IgD-negative memory B cell (primary cell): Measurements from ENCODE around the gene PLEKHA4. TPM values are rescaled to one million over a fixed set of nuclear protein-coding genes. Genes with fewer than 3 reads are reported as not detected.
A peak's percentile ranks its signal among the peaks of the same experiment; 100 is the strongest.
"Not testable (repeated sequence)": the region's sequence is repeated elsewhere in the genome, so short reads cannot be mapped to it uniquely, and the experiment has no call there.

Experiments used
- H3K27ac Mint-ChIP-seq, 3 donors: one replicate each; pipeline ENCODE4 v1.8.0; 2020 to 2022; ENCODE audit warnings: mild to moderate bottlenecking in 3 of 3, mixed read lengths in 3 of 3, moderate library complexity in 1 of 3
- H3K27me3 Mint-ChIP-seq: one replicate; pipeline ENCODE4 v1.8.0; 2021; ENCODE audit warnings: mixed read lengths
- H3K36me3 Mint-ChIP-seq: one replicate; pipeline ENCODE4 v1.8.0; 2020; ENCODE audit warnings: mild to moderate bottlenecking, mixed read lengths
- H3K4me1 Mint-ChIP-seq, 3 donors: one replicate each; pipeline ENCODE4 v1.8.0; 2020 to 2022; ENCODE audit warnings: mixed read lengths in 3 of 3, mild to moderate bottlenecking in 1 of 3
- H3K4me3 Mint-ChIP-seq, 4 donors: one replicate each; pipeline ENCODE4 v1.8.0; 2020 to 2022; ENCODE audit warnings: mild to moderate bottlenecking in 4 of 4, mixed read lengths in 4 of 4, moderate library complexity in 3 of 4
- H3K9me3 Mint-ChIP-seq, 3 donors: one replicate each; pipeline ENCODE4 v1.8.0; 2020 to 2021; ENCODE audit warnings: mixed read lengths in 3 of 3, mild to moderate bottlenecking in 1 of 3
- polyA plus RNA-seq: library from polyadenylated mRNA; unstranded; fragments of 300-500 nt; fragmentation: Illumina TruSeq; gene quantifications from one replicate; pipeline ENCODE4 v1.2.3, GENCODE V29; 2021

PLEKHA4 gene
- polyA plus RNA-seq, 1 donor from 2014 or later = 3.2 TPM

DNA sequence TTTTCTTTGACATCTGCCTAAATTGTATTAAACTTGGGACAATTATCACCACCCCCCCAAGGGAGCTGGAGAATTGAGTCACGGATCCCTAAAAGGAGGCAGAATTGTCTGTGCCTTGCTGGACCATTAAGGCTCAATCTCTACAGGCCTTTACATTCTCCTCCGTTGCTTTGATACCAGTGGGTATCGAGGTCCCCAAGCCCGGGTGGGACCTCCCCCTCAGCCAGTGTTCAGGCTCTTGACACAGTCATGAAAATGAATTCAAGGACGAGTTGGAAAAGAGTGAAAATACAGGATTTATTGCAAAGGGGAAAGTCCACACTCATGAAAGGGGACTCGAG is 9.4 kb upstream of the PLEKHA4 start:
- Mint-ChIP-seq H3K27ac (peak overlapping the region; percentile 89 to 100 (median 96)), H3K4me3 (peak overlapping the region in 1 of 4 donors; percentile 68), H3K4me1 (peaks cover 36 to 52% (median 38%) of the 10 kb centered on the region in 3 donors), H3K9me3 (no peaks in the 10 kb centered on the region), H3K36me3 (peaks cover 18% of the 10 kb centered on the region), H3K27me3 (no peaks in the 10 kb centered on the region)

DNA sequence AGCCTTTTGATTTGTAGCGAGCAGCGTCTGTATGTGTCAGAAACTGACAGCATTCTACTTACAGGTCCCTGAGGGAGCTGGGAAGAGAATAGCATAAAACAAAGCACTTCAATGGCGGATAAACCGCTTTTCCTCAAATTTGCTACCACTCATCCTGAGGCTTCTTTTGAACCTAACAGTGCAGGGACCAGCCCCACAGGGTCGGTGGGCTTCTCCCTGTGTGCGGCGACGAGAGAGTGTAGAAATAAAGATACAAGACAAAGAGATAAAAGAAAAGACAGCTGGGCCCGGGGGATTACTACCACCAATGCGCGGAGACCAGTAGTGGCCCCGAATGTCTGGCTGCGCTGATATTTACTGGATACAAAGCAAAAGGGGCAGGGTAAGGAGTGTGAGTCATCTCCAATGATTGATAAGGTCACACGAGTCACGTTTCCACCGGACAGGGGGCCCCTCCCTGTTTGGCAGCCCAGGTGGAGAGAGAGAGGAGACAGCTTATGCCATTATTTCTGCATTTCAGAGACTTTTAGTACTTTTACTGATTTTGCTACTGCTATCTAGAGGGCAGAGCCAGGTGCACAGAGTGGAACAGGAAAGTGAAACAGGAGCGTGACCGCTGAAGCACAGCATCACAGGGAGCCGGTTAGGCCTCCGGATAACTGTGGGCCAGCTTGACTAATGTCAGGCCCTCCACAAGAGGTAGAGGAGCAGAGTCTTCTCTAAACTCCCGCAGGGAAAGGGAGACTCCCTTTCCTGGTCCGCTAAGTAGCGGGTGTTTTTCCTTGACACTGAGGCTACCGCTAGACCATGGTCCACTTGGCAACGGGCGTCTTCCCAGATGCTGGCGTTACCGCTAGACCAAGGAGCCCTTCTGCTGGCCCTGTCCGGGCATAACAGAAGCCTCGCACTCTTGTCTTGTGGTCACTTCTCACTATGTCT is 7.9 kb upstream of the PLEKHA4 start:
- Mint-ChIP-seq H3K4me3 (peak overlapping the region; percentile 95 to 100 (median 100)), H3K27ac (peak overlapping the region; percentile 96 to 100 (median 100)), H3K36me3 (peaks cover 18% of the 10 kb centered on the region), H3K4me1 (peaks cover 37 to 47% (median 40%) of the 10 kb centered on the region in 3 donors)
- not testable (repeated sequence) for H3K27me3 Mint-ChIP-seq, H3K9me3 Mint-ChIP-seq

DNA sequence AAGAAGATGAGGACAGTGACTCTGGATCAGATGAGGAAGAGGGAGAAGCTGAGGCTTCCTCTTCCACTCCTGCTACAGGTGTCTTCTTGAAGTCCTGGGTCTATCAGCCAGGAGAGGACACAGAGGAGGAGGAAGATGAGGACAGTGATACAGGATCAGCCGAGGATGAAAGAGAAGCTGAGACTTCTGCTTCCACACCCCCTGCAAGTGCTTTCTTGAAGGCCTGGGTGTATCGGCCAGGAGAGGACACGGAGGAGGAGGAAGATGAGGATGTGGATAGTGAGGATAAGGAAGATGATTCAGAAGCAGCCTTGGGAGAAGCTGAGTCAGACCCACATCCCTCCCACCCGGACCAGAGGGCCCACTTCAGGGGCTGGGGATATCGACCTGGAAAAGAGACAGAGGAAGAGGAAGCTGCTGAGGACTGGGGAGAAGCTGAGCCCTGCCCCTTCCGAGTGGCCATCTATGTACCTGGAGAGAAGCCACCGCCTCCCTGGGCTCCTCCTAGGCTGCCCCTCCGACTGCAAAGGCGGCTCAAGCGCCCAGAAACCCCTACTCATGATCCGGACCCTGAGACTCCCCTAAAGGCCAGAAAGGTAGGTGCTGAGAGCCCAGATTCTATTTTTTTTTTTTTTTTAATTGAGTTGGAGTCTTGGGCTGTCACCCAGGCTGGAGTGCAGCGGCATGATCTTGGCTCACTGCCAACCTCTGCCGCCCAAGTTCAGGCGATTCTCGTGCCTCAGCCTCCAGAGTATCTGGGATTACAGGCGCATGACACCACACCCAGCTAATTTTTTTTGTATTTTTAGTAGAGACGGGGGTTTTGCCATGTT is 6.1 kb upstream of the PLEKHA4 start:
- H3K4me3 Mint-ChIP-seq = peak overlapping the region; percentile 95 to 100 (median 100)
- H3K27me3 Mint-ChIP-seq = no peaks in the 10 kb centered on the region
- peak overlapping the region; percentile 96 to 100 (median 100) for H3K27ac Mint-ChIP-seq
- peaks cover 16% of the 10 kb centered on the region for H3K36me3 Mint-ChIP-seq
- peaks cover 32 to 43% (median 37%) of the 10 kb centered on the region in 3 donors for H3K4me1 Mint-ChIP-seq
- peaks cover 0 to 3% (median 0%) of the 10 kb centered on the region in 3 donors for H3K9me3 Mint-ChIP-seq

DNA sequence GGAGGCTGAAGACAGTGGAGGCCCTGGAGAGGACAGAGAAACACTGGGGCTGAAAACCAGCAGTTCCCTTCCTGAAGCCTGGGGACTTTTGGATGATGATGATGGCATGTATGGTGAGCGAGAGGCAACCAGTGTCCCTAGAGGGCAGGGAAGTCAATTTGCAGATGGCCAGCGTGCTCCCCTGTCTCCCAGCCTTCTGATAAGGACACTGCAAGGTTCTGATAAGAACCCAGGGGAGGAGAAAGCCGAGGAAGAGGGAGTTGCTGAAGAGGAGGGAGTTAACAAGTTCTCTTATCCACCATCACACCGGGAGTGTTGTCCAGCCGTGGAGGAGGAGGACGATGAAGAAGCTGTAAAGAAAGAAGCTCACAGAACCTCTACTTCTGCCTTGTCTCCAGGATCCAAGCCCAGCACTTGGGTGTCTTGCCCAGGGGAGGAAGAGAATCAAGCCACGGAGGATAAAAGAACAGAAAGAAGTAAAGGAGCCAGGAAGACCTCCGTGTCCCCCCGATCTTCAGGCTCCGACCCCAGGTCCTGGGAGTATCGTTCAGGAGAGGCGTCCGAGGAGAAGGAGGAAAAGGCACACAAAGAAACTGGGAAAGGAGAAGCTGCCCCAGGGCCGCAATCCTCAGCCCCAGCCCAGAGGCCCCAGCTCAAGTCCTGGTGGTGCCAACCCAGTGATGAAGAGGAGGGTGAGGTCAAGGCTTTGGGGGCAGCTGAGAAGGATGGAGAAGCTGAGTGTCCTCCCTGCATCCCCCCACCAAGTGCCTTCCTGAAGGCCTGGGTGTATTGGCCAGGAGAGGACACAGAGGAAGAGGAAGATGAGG is 5.3 kb upstream of the PLEKHA4 start:
- H3K9me3 Mint-ChIP-seq = peaks cover 0 to 3% (median 0%) of the 10 kb centered on the region in 3 donors
- peak overlapping the region; percentile 95 to 100 (median 100) for H3K4me3 Mint-ChIP-seq
- peaks cover 32 to 42% (median 36%) of the 10 kb centered on the region in 3 donors for H3K4me1 Mint-ChIP-seq
- peaks cover 16% of the 10 kb centered on the region for H3K36me3 Mint-ChIP-seq
- peak overlapping the region; percentile 96 to 100 (median 100) for H3K27ac Mint-ChIP-seq
- H3K27me3 Mint-ChIP-seq = no peaks in the 10 kb centered on the region

DNA sequence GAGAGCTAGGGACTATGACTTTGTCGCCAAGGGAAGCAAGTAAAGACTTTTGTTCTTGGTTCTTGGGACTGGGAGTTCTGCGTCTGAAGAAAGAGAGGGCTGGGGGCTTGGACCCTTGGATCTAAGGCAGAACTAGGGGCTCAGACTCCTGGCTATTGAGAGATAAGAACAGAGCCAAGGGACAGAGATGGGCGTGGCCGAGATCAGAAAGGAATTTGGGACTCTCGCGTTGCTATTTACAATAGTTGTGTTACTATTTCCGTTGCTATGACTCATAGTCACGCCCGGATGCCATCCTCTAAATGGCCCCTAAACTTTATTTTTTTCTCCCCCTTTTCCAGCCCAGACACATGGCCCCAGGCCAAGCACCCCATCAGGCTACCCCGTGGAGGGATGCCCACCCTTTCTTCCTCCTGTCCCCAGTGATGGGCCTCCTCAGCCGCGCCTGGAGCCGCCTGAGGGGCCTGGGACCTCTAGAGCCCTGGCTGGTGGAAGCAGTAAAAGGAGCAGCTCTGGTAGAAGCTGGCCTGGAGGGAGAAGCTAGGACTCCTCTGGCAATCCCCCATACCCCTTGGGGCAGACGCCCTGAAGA is 4.6 kb upstream of the PLEKHA4 start:
- peaks cover 0 to 3% (median 0%) of the 10 kb centered on the region in 3 donors for H3K9me3 Mint-ChIP-seq
- peaks cover 33 to 35% (median 34%) of the 10 kb centered on the region in 3 donors for H3K4me1 Mint-ChIP-seq
- H3K27ac Mint-ChIP-seq = peak overlapping the region; percentile 96 to 100 (median 100)
- no peaks in the 10 kb centered on the region for H3K27me3 Mint-ChIP-seq
- peak overlapping the region; percentile 95 to 100 (median 100) for H3K4me3 Mint-ChIP-seq
- H3K36me3 Mint-ChIP-seq = peaks cover 13% of the 10 kb centered on the region

DNA sequence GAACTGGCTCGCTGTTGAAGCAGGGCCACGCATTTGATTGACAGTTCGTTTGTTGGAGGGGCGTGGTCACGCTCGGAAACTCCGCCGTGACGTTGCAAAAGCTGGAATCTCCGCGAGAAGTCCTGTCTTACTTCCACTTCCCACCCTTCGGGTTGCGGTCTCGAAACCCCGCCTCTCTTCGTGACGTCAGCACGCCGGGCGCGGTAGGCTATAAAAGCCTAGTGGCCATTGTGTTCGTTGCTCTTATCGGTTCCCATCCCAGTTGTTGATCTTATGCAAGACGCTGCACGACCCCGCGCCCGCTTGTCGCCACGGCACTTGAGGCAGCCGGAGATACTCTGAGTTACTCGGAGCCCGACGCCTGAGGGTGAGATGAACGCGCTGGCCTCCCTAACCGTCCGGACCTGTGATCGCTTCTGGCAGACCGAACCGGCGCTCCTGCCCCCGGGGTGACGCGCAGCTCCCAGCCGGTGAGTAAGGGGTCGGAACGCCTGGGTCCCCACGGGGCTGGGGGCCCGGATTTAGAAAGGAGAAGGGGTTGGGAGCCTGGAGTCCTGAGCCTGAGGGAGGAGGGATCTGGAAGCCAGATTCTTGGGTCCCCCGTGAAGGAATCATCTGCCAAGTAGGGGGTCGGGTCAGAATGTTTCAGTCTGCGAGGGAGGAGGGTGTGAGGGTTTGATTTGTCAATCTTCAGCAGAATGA is 3.9 kb upstream of the PLEKHA4 start, which contains the start of gene PPP1R15A:
TSS of gene PPP1R15A (plus strand) at position 240 of the 702 bp plus-strand sequence. CDS start 813 bp downstream, outside the sequence.
- Mint-ChIP-seq H3K36me3 (peaks cover 13% of the 10 kb centered on the region), H3K4me3 (peak within 1 kb of the TSS; percentile 95 to 100 (median 100))

DNA sequence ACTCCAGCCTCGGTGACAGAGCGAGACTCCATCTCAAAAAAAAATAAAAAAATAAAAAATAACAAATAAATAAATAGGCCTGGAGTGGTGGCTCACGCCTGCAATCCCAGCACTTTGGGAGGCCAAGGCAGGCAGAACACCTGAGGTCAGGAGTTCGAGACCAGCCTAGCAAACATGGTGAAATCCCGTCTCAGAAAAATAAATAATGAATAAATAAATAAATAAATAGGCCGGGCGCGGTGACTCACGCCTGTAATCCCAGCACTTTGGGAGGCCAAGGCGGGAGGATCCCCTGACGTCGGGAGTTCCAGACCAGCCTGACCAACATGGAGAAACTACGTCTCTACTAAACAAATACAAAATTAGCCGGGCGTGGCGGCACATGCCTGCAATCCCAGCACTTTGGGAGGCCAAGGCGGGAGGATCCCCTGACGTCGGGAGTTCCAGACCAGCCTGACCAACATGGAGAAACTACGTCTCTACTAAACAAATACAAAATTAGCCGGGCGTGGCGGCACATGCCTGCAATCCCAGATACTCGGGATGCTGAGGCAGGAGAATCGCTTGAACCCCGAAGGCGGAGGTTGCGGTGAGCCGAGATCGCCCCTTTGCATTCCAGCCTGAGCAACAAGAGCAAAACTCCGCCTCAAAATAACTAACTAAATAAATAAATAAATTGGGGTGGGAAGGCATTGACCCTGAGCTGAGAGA is 3.2 kb upstream of the PLEKHA4 start:
- H3K27ac Mint-ChIP-seq = peak overlapping the region; percentile 96 to 100 (median 100)
- H3K27me3 Mint-ChIP-seq, H3K9me3 Mint-ChIP-seq: not testable (repeated sequence)
- H3K36me3 Mint-ChIP-seq = peaks cover 13% of the 10 kb centered on the region
- peak overlapping the region; percentile 95 to 100 (median 100) for H3K4me3 Mint-ChIP-seq
- H3K4me1 Mint-ChIP-seq = peaks cover 26 to 36% (median 30%) of the 10 kb centered on the region in 3 donors

More for the DNA sequence above, 3.9 kb upstream of the PLEKHA4 start, which contains the start of gene PPP1R15A:
- Mint-ChIP-seq H3K27ac (peak within 1 kb of the TSS; percentile 96 to 100 (median 100)), H3K4me1 (peaks cover 29 to 32% (median 30%) of the 10 kb centered on the region in 3 donors), H3K27me3 (no peaks in the 10 kb centered on the region), H3K9me3 (peaks cover 0 to 3% (median 0%) of the 10 kb centered on the region in 3 donors)

DNA sequence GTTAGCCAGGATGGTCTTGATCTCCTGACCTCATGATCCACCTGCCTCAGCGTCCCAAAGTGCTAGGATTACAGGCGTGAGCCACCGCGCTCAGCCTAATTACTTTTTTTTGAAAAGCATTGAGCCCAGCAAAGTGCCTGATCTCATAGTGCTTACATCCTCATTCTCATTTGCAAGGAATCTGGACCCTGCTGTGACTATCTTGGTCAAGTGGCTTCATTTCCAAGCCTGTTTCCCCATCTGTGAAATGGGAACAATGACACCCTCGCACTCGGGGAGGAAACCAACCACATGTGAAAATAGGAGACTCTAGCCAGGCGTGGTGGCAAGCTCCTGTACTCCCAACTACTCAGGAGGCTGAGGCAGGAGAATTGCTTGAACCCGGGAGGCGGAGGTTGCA is 1.6 kb upstream of the PLEKHA4 start:
- peak overlapping the region in 2 of 4 donors; percentile 16 to 50 for H3K4me3 Mint-ChIP-seq
- H3K27me3 Mint-ChIP-seq = peaks cover 11% of the 10 kb centered on the region
- peaks cover 16 to 24% (median 19%) of the 10 kb centered on the region in 3 donors for H3K4me1 Mint-ChIP-seq
- H3K36me3 Mint-ChIP-seq = peaks cover 9% of the 10 kb centered on the region
- H3K9me3 Mint-ChIP-seq = peaks cover 0 to 3% (median 0%) of the 10 kb centered on the region in 3 donors
- no peak overlapping the region for H3K27ac Mint-ChIP-seq

DNA sequence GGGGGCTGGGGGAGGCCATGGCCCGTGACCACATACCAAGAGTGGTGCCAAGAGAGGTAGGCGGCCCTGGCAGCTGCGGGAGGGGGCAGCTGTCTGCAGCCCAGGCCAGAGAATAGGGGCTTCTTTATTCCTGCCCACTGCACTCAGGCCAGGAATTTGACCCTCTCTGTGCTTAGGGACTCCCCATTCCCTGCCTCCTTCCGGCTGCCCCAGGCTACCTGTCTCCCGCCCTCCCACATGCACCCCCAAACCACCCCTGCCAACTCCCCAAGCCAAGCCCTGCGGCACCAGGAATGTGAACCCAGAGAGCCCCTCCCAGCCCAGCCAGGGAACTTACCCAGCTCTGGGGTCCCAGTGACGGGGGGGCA is 687 bp downstream of the PLEKHA4 start:
- Mint-ChIP-seq H3K36me3 (no peaks in the 10 kb centered on the region), H3K9me3 (peaks cover 0 to 3% (median 0%) of the 10 kb centered on the region in 3 donors), H3K27me3 (peaks cover 11% of the 10 kb centered on the region), H3K4me3 (no peak overlapping the region), H3K27ac (no peak overlapping the region), H3K4me1 (peaks cover 2 to 5% (median 5%) of the 10 kb centered on the region in 3 donors)

DNA sequence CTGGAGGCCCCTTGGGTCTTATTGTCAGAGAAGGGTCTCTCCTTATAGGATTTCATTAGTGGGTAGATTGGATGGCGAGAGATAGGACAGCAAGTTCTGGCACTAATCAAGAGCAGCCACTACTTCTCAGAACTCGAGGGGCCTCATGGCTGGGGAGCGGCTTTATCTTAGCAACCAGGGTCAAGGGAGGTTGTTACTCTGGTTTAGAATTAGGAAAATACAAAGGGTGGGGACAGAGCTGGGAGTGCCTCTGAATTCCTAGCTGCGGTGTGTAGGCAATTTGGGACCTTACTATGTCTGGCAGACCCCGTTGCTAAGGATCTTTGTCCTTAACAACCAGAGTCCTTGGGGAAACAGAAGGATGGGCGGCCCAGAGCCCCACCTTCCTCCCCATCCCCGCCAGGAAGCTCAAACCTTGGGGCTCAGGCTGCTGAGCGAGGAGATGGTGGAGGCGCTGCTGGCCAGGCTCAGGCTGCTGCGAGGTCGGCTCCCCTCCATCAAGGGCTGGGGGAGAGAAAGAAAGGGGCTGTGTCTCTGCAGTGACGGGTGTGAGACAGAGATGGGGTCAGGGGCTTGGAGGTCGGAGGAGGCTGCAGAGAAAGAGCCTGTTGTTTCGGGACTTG is 1.2 kb downstream of the PLEKHA4 start:
- Mint-ChIP-seq H3K27ac (peak overlapping the region in 1 of 3 donors; percentile 83), H3K4me3 (peak overlapping the region in 1 of 4 donors; percentile 77), H3K36me3 (no peaks in the 10 kb centered on the region), H3K27me3 (peaks cover 11% of the 10 kb centered on the region), H3K9me3 (peaks cover 0 to under 1% (median 0%) of the 10 kb centered on the region in 3 donors), H3K4me1 (peaks cover 2 to 5% (median 4%) of the 10 kb centered on the region in 3 donors)

DNA sequence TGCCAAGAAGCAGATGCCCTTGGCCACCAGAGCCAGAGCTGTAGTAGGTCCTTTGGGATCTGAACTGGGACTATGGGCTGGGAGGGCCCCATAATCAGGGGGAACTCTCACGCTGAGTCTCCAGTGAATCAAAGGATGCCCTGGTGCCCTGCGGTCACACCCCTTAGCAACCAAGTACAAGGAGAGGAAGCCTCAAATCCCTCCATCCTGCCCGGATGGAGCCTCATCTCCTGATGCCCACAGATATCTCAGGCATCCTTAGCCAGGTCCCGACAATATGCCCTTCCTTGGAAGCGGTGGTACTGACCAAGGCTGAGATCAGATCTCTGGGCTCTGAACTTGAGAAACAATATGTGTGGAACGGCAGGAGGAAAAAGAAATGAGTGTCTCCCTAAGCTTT is 1.7 kb downstream of the PLEKHA4 start:
- no peaks in the 10 kb centered on the region for H3K36me3 Mint-ChIP-seq
- H3K9me3 Mint-ChIP-seq = no peaks in the 10 kb centered on the region
- H3K4me3 Mint-ChIP-seq = peak overlapping the region in 1 of 4 donors; percentile 77
- H3K27me3 Mint-ChIP-seq = peaks cover 11% of the 10 kb centered on the region
- peaks cover 0 to 4% (median 4%) of the 10 kb centered on the region in 3 donors for H3K4me1 Mint-ChIP-seq
- H3K27ac Mint-ChIP-seq = peak overlapping the region in 1 of 3 donors; percentile 83

DNA sequence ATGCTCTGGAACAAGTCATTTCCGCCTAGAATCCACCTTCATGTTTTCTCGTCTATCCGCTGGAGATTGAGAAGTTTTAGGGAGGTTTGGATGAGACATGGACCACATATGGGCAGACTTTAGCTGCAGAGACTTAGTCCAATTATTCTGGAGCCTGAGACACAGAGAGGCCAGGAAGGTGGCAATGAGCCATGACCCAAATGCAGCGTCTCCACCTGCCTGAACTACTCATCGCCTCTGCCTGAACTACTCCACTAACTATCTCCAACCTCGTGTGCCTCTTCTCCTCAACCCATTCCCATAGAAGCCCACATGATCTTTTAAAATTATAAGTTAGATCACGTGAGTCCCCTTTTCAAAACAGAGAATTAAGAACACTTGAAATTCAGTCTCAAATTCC is 5.6 kb downstream of the PLEKHA4 start:
- no peaks in the 10 kb centered on the region for H3K9me3 Mint-ChIP-seq
- H3K36me3 Mint-ChIP-seq = no peaks in the 10 kb centered on the region
- H3K4me1 Mint-ChIP-seq = peaks cover 3 to 8% (median 4%) of the 10 kb centered on the region in 3 donors

More for the DNA sequence above, 5.6 kb downstream of the PLEKHA4 start:
- H3K4me3 Mint-ChIP-seq = no peak overlapping the region
- no peak overlapping the region for H3K27ac Mint-ChIP-seq
- peaks cover 12% of the 10 kb centered on the region for H3K27me3 Mint-ChIP-seq
